Omental fat pad (tissue), 4 donors: ENCODE data around the gene FAM131C. TPM values are rescaled to one million over a fixed set of nuclear protein-coding genes. Genes with fewer than 3 reads are reported as not detected.
"Not testable (repeated sequence)": the region's sequence is repeated elsewhere in the genome, so short reads cannot be mapped to it uniquely, and the experiment has no call there.

ENCODE experiments used
- ATAC-seq: fragments of 150-250 bp; one replicate; pipeline ENCODE4 v1.9.1; 2016; ENCODE audit warnings: mild to moderate bottlenecking, moderate library complexity; ENCODE audit not compliant: low FRiP score
- DNase-seq: peaks from one replicate; pipeline ENCODE4 v3.0.0-alpha.2; 2019; ENCODE audit warnings: low spot score
- total RNA-seq, 4 donors: library from RNA; depleted of rRNA; stranded (reverse); fragments of >200 nt; gene quantifications; one replicate each; pipeline ENCODE4 v1.1.0, GENCODE V29; 2016
- TF ChIP-seq, protein P1 (sequence below), 3 donors: fragments of 450-650 bp; IDR thresholded peaks; one replicate each; pipeline ENCODE4 v1.5.1; 2016 to 2017; ENCODE audit warnings: antibody characterized with exemption in 3 of 3, mild to moderate bottlenecking in 3 of 3, moderate library complexity in 2 of 3

Gene FAM131C
- total RNA-seq, 4 donors from 2014 or later: not detected

GRCh38 chr1:16114527-16115467, 41.3 kb upstream of the FAM131C start:
- DNase-seq: no peak
- TF ChIP-seq, protein P1, sequence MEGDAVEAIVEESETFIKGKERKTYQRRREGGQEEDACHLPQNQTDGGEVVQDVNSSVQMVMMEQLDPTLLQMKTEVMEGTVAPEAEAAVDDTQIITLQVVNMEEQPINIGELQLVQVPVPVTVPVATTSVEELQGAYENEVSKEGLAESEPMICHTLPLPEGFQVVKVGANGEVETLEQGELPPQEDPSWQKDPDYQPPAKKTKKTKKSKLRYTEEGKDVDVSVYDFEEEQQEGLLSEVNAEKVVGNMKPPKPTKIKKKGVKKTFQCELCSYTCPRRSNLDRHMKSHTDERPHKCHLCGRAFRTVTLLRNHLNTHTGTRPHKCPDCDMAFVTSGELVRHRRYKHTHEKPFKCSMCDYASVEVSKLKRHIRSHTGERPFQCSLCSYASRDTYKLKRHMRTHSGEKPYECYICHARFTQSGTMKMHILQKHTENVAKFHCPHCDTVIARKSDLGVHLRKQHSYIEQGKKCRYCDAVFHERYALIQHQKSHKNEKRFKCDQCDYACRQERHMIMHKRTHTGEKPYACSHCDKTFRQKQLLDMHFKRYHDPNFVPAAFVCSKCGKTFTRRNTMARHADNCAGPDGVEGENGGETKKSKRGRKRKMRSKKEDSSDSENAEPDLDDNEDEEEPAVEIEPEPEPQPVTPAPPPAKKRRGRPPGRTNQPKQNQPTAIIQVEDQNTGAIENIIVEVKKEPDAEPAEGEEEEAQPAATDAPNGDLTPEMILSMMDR (IDR thresholded peaks at IDR 0.05): no peak
- no peak for ATAC-seq

DNA sequence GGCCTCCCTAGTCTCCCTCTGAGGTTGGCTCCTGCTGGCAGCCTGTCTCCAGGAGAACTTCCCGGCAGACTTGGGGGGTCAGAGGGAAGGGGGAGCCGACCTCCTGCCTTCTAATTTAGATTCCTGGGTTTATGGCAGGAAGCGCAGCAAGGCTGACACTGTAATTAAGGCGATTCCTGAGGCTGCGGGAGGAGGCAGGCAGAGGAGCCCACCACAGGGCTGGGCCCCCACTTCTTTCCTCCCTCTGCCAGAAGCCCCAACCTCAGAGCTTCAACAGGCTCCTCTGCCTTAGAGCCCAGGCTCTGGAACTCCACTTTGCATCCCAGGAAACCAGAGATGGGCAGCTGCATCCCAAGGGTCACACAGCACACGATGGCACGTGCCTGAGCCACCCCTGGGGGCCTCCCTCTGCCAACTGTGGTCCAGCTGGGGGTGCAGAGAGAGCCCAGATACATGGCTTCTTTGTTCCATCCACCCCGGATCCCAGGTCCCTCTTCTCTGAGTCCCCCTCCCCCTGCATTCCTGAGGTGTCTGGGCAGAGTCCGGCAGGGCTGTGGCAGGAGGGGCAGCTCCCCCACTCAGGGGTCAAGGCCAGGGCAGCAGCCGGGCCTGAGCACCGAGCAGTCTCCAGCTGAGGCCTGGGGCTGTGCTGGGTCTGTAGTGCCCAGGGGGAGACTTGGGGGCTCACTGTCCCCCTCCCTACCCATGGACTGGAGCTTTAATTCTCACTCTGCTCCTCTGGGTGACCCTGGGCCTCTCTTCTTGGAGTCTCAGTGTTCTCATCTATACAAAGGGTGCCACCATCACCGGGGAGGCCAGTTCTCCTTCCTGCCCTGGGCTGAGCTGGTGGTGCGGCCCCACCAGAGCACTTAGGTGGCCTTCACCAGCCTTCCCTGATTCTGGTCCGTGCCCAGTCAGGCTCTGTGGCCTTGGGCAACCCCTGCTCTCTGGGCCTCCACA, 39.4 kb upstream of the FAM131C start:
- TF ChIP-seq, protein P1 (IDR thresholded peaks at IDR 0.05): no peak
- DNase-seq (no peak), ATAC-seq (no peak)

GRCh38 chr1:16111771-16112595, 38.5 kb upstream of the FAM131C start:
- TF ChIP-seq, protein P1 (IDR thresholded peaks at IDR 0.05): no peak
- ATAC-seq: peak; percentile 66
- DNase-seq: no peak

- no peak for DNase-seq
- TF ChIP-seq, protein P1 (IDR thresholded peaks at IDR 0.05): no peak
- no peak for ATAC-seq
These were observed 37.4 kb upstream of the FAM131C start for GRCh38 chr1:16110884-16111283.

- TF ChIP-seq, protein P1 (IDR thresholded peaks at IDR 0.05): no peak
- no peak for DNase-seq
- no peak for ATAC-seq
These were observed 37.0 kb upstream of the FAM131C start for GRCh38 chr1:16110456-16110855.

- ATAC-seq: no peak
- TF ChIP-seq, protein P1 (IDR thresholded peaks at IDR 0.05): no peak
These were observed 36.1 kb upstream of the FAM131C start for GRCh38 chr1:16109571-16109970.

GRCh38 chr1:16107039-16107438, 33.6 kb upstream of the FAM131C start:
- ATAC-seq, DNase-seq: not testable (repeated sequence)

More at GRCh38 chr1:16109571-16109970, 36.1 kb upstream of the FAM131C start:
- DNase-seq: no peak
